ENCODE data around the gene C9.
"Not testable (repeated sequence)": the region's sequence is repeated elsewhere in the genome, so short reads cannot be mapped to it uniquely, and the experiment has no call there.

The C9 gene

DNA sequence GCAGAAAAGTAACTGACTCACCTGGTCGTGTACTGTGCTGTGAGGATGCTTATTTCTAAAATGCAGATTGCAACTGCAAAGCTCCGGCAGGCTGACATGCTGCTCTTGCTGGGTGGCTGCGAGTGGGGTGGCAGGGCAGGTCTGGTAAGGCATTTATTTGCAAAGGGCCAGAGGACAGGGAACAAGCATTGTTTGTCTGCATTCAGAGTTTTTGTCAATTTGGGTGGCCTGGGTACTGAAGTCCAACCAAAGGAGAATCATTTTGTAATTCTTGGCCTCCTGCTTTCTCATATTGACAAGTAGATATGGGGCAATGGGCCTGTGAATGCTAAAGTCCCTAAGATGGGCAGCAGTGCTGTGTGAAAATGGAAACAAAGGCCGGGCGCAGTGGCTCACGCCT is at the start of gene C9:
C9 (minus strand) TSS at position 129 of the 400 bp plus-strand sequence; CDS start at position 98, 31 bp downstream.
- DNase-seq (ENCODE audit: low spot score) (no peak), FAIRE-seq (no peak)

DNA sequence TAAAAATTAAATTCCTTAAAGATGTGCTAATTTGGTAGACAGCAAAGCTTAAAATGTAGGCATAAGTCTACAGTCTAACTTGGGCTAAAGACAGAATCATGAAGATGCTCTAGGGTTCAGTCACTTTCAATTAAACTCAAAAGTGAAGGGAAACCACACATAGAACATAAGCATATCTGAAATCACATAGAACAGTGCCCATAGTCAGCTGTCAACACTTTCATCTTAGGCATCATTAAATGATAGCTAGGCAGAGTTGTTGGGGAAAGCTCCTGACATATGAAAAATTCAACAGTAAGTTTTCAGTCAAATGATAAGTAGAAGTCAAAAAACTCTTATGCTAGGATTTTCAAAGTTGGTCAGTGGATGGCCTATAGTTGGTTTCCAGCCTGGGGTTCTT is 49.5 kb upstream of the C9 start:
- DNase-seq (ENCODE audit: low spot score): no peak
- no peak for FAIRE-seq

- DNase-seq (ENCODE audit: low spot score): no peak
These were observed 48.6 kb upstream of the C9 start for GRCh38 chr5:39412721-39413394.

DNA sequence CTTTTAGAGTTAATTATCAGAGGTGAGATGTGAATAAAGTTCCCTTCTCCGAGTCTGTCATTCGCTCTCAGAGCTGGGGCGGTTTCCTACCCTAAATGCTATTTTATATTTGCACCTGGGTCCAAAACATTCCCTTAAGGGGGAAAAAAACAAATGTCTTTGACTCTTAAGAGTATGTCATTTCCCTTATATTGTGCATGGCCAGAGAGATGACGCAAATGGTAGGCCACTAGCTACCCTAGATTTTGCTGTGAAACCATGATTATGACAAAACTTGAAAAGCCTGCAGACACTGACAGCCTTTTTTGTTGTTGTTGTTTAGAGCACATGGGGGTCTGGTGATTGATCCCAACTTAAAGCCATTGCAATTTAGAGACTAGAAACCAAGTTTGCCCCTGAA is 47.7 kb upstream of the C9 start:
- no peak for DNase-seq (ENCODE audit: low spot score)
- no peak for FAIRE-seq

More at GRCh38 chr5:39412721-39413394, 48.6 kb upstream of the C9 start:
- FAIRE-seq: no peak

DNA sequence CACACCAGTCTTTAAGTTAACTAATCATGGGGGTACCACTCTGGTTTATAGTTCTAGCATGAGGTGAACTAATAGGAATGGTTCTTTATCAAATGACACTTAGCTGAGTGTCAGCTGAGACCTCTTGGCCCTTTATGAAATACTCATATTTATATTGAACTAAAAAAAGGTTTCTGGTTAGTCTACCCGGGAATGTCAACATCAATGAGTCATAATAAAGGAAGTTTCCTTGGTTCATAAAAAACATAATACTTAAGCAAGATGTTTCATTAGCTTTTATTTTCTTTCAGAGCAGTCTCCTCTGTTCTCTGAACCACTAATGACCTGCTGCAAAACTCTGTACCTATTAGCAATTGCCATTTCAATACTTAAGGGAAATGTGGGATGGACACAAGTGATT is 46.8 kb upstream of the C9 start:
- FAIRE-seq: no peak
- no peak for DNase-seq (ENCODE audit: low spot score)

DNA sequence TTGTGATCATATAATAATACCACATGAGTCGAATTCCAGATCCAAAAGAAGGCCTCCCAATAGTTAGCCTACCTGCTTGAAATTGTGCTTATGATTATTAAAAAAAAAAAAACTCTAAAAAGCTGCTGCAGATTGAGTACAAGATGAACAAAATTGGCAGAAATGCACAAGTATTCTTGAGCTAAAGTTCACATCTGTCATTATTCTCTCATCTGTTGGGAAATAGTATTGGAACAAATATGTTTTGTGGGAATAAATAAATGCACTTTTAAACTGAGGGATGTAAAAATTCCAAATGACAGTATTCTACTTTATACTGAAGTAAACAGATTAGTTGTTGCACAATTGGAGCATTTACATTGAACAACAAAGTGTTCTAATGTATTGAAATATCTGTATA is 44.7 kb upstream of the C9 start:
- FAIRE-seq: no peak

GRCh38 chr5:39405083-39405843 is 41.0 kb upstream of the C9 start:
- FAIRE-seq (peak; percentile 55), DNase-seq (ENCODE audit: low spot score) (no peak)

More for the DNA sequence above, 44.7 kb upstream of the C9 start:
- no peak for DNase-seq (ENCODE audit: low spot score)

DNA sequence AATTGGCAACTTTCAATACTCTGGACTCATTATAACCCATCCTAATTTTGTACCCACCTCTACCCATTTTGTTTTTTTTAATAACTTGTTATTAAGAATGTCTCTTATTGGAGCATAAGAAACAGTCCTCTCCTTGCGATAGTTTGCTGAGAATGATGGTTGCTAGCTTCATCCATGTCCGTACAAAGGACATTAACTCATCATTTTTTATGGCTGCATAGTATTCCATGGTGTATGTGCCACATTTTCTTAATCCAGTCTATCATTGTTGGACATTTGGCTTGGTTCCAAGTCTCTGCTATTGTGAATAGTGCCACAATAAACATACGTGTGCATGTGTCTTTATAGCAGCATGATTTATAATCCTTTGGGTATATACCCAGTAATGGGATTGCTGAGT is 39.5 kb upstream of the C9 start:
- not testable (repeated sequence) for FAIRE-seq; DNase-seq (ENCODE audit: low spot score)

GRCh38 chr5:39402140-39402539 is 37.8 kb upstream of the C9 start:
- FAIRE-seq; DNase-seq (ENCODE audit: low spot score): not testable (repeated sequence)

GRCh38 chr5:39400713-39401578 is 36.7 kb upstream of the C9 start:
- no peak for DNase-seq (ENCODE audit: low spot score)
- FAIRE-seq: no peak

GRCh38 chr5:39399135-39400036 is 35.1 kb upstream of the C9 start:
- DNase-seq (ENCODE audit: low spot score): peak; percentile 76
- FAIRE-seq: no peak

- DNase-seq (ENCODE audit: low spot score) (no peak), FAIRE-seq (no peak)
These were observed 32.5 kb upstream of the C9 start for GRCh38 chr5:39396843-39397242.

DNA sequence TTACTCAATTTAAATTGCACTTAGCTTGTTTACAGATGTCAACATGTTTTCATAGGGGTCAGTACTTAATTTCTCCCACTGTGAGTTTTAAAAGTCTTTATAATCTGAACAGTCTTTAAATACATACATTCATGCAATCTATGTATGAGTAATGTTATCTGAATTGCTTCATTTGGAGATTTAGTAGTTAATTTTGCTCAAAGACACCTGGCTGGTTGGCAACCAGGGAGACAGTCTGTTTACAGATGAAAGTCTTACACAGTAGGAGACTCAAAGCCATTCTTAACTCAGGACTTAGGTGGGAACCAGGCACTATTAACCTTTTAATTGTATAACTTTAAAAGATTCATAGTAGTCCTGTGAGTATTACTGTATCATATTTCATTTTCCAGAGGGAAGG is 31.2 kb upstream of the C9 start:
- FAIRE-seq: no peak
- no peak for DNase-seq (ENCODE audit: low spot score)

DNA sequence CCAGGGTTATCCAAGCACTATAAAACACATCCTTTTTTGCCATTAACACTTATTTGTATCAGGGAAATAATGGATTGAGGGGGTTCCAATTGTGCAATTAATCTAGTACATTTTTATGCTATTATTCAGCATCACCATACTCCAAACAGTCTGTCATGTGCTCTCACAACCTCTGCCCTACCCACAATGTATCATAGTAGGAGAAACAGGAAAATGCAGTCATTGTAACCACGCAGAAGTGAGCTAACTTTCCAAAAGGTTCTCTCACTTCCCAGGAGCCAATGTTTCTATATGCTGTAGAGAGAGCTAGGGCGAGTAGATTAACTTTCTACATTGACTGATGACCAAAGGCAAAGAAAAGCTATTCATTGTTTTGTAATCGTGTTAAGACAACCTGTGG is 30.7 kb upstream of the C9 start:
- FAIRE-seq: no peak
- no peak for DNase-seq (ENCODE audit: low spot score)

DNA sequence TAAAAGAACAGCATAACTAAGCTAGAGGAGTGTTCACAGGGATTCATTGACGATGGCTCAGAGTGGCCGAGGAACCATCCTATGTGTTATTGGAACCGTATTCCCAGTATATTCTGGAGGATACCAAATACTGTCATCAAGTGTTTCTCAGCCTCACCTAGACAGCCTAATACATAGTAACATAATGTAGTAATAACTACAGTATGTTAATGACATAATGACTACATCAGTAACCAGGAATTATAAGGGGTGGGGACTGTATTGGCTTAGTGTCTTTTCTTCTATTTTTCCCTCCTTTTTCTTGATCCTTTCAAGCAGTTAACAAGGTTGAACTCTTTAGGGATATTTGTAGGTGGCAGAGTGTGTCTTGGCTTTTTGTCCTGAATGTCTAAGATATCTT is 26.6 kb upstream of the C9 start:
- FAIRE-seq: no peak
- DNase-seq (ENCODE audit: low spot score): no peak

GRCh38 chr5:39387293-39387692 is 23.0 kb upstream of the C9 start:
- FAIRE-seq (no peak), DNase-seq (ENCODE audit: low spot score) (no peak)

DNA sequence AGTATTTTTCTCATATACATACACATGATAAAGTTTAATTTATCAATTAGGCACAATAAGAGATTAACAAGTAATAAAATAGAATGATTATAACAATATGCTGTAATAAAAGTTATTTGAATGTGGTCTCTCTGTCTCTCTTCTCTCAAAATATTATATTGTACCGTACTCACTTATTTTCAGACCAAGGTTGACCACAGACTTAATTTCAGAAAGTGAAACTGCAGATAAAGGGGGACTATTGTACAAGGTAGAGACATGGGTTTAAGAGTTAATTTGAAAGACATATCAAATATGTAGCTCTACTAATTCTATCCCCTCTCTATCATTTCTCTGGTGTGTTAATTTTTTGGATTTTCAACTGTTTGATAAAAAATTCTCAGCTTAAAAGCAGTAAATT is 20.0 kb upstream of the C9 start:
- DNase-seq (ENCODE audit: low spot score): no peak
- FAIRE-seq: no peak

DNA sequence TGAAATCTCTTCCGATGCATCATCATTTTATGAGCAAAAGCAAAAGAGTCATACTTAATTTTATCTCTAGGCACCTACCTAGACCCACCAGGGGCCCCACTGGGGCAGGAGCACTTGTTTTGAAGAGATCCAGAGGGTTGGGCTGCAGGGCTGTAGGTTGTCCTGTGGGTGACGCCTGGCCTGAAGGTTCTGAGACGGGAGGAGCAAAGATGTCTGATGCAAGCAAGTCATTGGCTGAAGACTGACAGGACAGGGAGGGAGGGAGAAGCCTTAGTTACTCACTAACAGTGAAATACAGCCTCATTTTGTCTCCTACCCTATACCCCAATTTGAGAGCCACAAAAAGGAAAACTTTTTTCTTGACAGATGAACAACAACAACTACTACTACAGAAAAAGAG is 17.1 kb upstream of the C9 start:
- no peak for FAIRE-seq
- DNase-seq (ENCODE audit: low spot score): no peak

GRCh38 chr5:39379693-39380092 is 15.4 kb upstream of the C9 start:
- FAIRE-seq (no peak), DNase-seq (ENCODE audit: low spot score) (no peak)

GRCh38 chr5:39377613-39378012 is 13.3 kb upstream of the C9 start:
- DNase-seq (ENCODE audit: low spot score) (no peak), FAIRE-seq (no peak)

- FAIRE-seq (no peak), DNase-seq (ENCODE audit: low spot score) (peak; percentile 70)
These were observed 12.0 kb upstream of the C9 start for GRCh38 chr5:39376293-39376714.
